ENCODE results near the gene C19orf38. TPM values are rescaled to one million over a fixed set of nuclear protein-coding genes. Genes with fewer than 3 reads are reported as not detected.

Gene C19orf38
- total RNA-seq, 1 experiment from 2014 or later = 0.07 TPM

- BruUV-seq (replicated peaks) = no TSS peak
- Histone ChIP-seq H3K36me3 (ENCODE audit: low read depth, low read length) (peaks cover 16% of the 10 kb centered on the region), H3K27me3 (ENCODE audit: low read length) (no peaks in the 10 kb centered on the region), H3K4me3 (ENCODE audit: low read length) (no peak overlapping the region), H3K9me2 (replicated peaks; ENCODE audit: low read length) (no peaks in the 10 kb centered on the region), H3K9me3 (ENCODE audit: low read length) (no peaks in the 10 kb centered on the region), H2AFZ (ENCODE audit: low read length) (no peak overlapping the region), H3K4me1 (ENCODE audit: insufficient read depth, low read length) (peaks cover 8% of the 10 kb centered on the region), H3K27ac (ENCODE audit: low read length) (no peak overlapping the region), H4K20me1 (ENCODE audit: low read length) (0 out of 2 replicates have a peak, but pooled peaks cover 4% of the 10 kb centered on the region), H3F3A (ENCODE audit: low read length, unreplicated experiment) (no peaks in the 10 kb centered on the region), H3K9ac (ENCODE audit: low read length) (no peak overlapping the region), H3K4me2 (ENCODE audit: low read length) (no peak overlapping the region), H3K79me2 (ENCODE audit: low read length) (no peaks in the 10 kb centered on the region)
- DNase-seq (no peak), ATAC-seq (no peak)
- POLR2A ChIA-PET (ENCODE audit: unreplicated experiment) = no interaction called here
- intact Hi-C loops (cut with micrococcal nuclease) = no loop called here
- TF ChIP-seq EZH2phosphoT487 (IDR thresholded peaks at IDR 0.05; ENCODE audit: borderline replicate concordance, low read length) (no peak), EZH2 (IDR thresholded peaks at IDR 0.05; ENCODE audit: low read length, unreplicated experiment) (no peak)
- CTCF ChIA-PET = no interaction called here
Measured at GRCh38 chr19:10817291-10818038, 30.8 kb upstream of the C19orf38 start.

GRCh38 chr19:10818301-10819123 lies 29.7 kb upstream of the C19orf38 start:
- Histone ChIP-seq H3K4me2 (ENCODE audit: low read length) (no peak overlapping the region), H3K4me3 (ENCODE audit: low read length) (no peak overlapping the region), H3K27ac (ENCODE audit: low read length) (no peak overlapping the region), H3K9me3 (ENCODE audit: low read length) (no peaks in the 10 kb centered on the region), H3K27me3 (ENCODE audit: low read length) (no peaks in the 10 kb centered on the region), H3K79me2 (ENCODE audit: low read length) (no peaks in the 10 kb centered on the region), H4K20me1 (ENCODE audit: low read length) (0 out of 2 replicates have a peak, but pooled peaks cover 4% of the 10 kb centered on the region), H3K36me3 (ENCODE audit: low read depth, low read length) (peaks cover 16% of the 10 kb centered on the region), H3K9ac (ENCODE audit: low read length) (no peak overlapping the region), H2AFZ (ENCODE audit: low read length) (no peak overlapping the region), H3K4me1 (ENCODE audit: insufficient read depth, low read length) (no peaks in the 10 kb centered on the region), H3K9me2 (replicated peaks; ENCODE audit: low read length) (no peaks in the 10 kb centered on the region), H3F3A (ENCODE audit: low read length, unreplicated experiment) (no peaks in the 10 kb centered on the region)
- CTCF ChIA-PET = no interaction called here
- POLR2A ChIA-PET (ENCODE audit: unreplicated experiment) = no interaction called here
- BruUV-seq (replicated peaks) = no TSS peak
- DNase-seq (no peak), ATAC-seq (no peak)
- intact Hi-C loops (cut with micrococcal nuclease) = no loop called here
- TF ChIP-seq, protein P1, sequence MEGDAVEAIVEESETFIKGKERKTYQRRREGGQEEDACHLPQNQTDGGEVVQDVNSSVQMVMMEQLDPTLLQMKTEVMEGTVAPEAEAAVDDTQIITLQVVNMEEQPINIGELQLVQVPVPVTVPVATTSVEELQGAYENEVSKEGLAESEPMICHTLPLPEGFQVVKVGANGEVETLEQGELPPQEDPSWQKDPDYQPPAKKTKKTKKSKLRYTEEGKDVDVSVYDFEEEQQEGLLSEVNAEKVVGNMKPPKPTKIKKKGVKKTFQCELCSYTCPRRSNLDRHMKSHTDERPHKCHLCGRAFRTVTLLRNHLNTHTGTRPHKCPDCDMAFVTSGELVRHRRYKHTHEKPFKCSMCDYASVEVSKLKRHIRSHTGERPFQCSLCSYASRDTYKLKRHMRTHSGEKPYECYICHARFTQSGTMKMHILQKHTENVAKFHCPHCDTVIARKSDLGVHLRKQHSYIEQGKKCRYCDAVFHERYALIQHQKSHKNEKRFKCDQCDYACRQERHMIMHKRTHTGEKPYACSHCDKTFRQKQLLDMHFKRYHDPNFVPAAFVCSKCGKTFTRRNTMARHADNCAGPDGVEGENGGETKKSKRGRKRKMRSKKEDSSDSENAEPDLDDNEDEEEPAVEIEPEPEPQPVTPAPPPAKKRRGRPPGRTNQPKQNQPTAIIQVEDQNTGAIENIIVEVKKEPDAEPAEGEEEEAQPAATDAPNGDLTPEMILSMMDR (conservative IDR thresholded peaks at IDR 0.05; ENCODE audit: low read depth, low read length) = no peak
- TF ChIP-seq EZH2 (IDR thresholded peaks at IDR 0.05; ENCODE audit: low read length, unreplicated experiment) (no peak), EZH2phosphoT487 (IDR thresholded peaks at IDR 0.05; ENCODE audit: borderline replicate concordance, low read length) (no peak)

- H3K27ac ChIP-seq (ENCODE audit: low read length) = no peak overlapping the region
Measured at GRCh38 chr19:10819124-10820060, 28.8 kb upstream of the C19orf38 start.

More at GRCh38 chr19:10819124-10820060, 28.8 kb upstream of the C19orf38 start:
- POLR2A ChIA-PET (ENCODE audit: unreplicated experiment) = no interaction called here
- CTCF ChIA-PET = no interaction called here
- Histone ChIP-seq H3K36me3 (ENCODE audit: low read depth, low read length) (peaks cover 22% of the 10 kb centered on the region), H3K9me2 (replicated peaks; ENCODE audit: low read length) (no peaks in the 10 kb centered on the region), H3K79me2 (ENCODE audit: low read length) (no peaks in the 10 kb centered on the region), H4K20me1 (ENCODE audit: low read length) (0 out of 2 replicates have a peak, but pooled peaks cover 4% of the 10 kb centered on the region), H3K4me1 (ENCODE audit: insufficient read depth, low read length) (no peaks in the 10 kb centered on the region), H3F3A (ENCODE audit: low read length, unreplicated experiment) (no peaks in the 10 kb centered on the region), H3K9ac (ENCODE audit: low read length) (no peak overlapping the region), H2AFZ (ENCODE audit: low read length) (no peak overlapping the region), H3K4me3 (ENCODE audit: low read length) (no peak overlapping the region), H3K27me3 (ENCODE audit: low read length) (no peaks in the 10 kb centered on the region), H3K4me2 (ENCODE audit: low read length) (no peak overlapping the region), H3K9me3 (ENCODE audit: low read length) (no peaks in the 10 kb centered on the region)
- ATAC-seq (no peak), DNase-seq (no peak)
- BruUV-seq (replicated peaks) = no TSS peak
- intact Hi-C loops (cut with micrococcal nuclease) = no loop called here
- TF ChIP-seq EZH2phosphoT487 (IDR thresholded peaks at IDR 0.05; ENCODE audit: borderline replicate concordance, low read length) (no peak), EZH2 (IDR thresholded peaks at IDR 0.05; ENCODE audit: low read length, unreplicated experiment) (no peak)
- TF ChIP-seq, protein P1 (conservative IDR thresholded peaks at IDR 0.05; ENCODE audit: low read depth, low read length) = no peak
